ENCODE data around the gene MRM2.

The MRM2 gene

GRCh38 chr7:2203766-2204300 is 38.2 kb downstream of the MRM2 start:
- DNase-seq (ENCODE audit: low read depth in 2 of 2), result no peak

- DNase-seq (ENCODE audit: low read depth in 2 of 2), result no peak
Observed at GRCh38 chr7:2202901-2203765, 38.9 kb downstream of the MRM2 start.

- no peak for DNase-seq (ENCODE audit: low read depth in 2 of 2)
Observed at GRCh38 chr7:2202361-2202761, 39.6 kb downstream of the MRM2 start.

- no peak for DNase-seq (ENCODE audit: low read depth in 2 of 2)
Observed at GRCh38 chr7:2201686-2202360, 40.2 kb downstream of the MRM2 start.

GRCh38 chr7:2201128-2201527 is 40.9 kb downstream of the MRM2 start:
- DNase-seq (ENCODE audit: low read depth in 2 of 2), result no peak

DNA sequence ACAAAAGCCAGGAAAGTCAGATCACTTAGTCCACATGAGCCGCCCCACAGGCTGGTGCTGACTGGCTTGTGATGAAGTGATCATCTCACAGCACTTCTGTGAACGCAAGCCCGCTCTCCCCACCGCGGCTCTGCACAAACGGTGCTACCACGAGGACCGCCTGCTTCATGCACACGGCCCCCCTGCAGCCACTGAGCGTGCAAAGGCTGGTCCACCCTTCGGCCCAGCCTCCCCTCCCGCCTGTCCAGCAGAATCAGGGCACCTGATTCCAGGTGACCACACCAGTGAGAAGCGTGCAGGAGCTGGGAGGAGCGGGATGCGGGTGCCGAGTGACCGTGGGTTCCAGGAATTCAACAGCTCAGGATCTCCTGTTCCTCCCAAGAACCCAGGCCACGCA is 41.4 kb downstream of the MRM2 start:
- DNase-seq (ENCODE audit: low read depth in 2 of 2), result no peak

GRCh38 chr7:2199956-2200583 is 41.9 kb downstream of the MRM2 start:
- DNase-seq (ENCODE audit: low read depth in 2 of 2), result no peak

- DNase-seq (ENCODE audit: low read depth in 2 of 2), result no peak
Observed at GRCh38 chr7:2199528-2199927, 42.5 kb downstream of the MRM2 start.

GRCh38 chr7:2198760-2199159 is 43.2 kb downstream of the MRM2 start:
- DNase-seq (ENCODE audit: low read depth in 2 of 2), result no peak

DNA sequence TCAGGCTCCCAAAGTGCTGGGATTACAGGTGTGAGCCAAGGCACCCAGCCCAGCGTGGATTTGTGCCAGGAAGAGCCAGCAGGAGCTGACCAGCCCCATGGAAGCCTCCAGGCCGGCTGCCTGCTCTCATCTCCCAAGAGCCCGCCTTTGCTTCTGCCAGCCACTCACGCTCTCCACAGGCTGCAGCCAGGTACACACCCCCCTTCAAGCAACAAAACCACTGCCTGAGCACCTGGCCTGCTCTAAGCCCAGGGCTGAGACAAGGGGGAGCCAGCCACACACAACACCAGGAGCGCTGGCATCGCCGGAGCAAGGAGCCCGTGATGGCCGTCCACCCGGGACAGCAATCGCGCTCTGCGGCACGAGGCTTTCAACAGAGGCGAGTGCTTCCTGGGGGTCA is 43.8 kb downstream of the MRM2 start:
- DNase-seq (ENCODE audit: low read depth in 2 of 2), result no peak

GRCh38 chr7:2197436-2198155 is 44.4 kb downstream of the MRM2 start:
- DNase-seq (ENCODE audit: low read depth in 2 of 2), result no peak

DNA sequence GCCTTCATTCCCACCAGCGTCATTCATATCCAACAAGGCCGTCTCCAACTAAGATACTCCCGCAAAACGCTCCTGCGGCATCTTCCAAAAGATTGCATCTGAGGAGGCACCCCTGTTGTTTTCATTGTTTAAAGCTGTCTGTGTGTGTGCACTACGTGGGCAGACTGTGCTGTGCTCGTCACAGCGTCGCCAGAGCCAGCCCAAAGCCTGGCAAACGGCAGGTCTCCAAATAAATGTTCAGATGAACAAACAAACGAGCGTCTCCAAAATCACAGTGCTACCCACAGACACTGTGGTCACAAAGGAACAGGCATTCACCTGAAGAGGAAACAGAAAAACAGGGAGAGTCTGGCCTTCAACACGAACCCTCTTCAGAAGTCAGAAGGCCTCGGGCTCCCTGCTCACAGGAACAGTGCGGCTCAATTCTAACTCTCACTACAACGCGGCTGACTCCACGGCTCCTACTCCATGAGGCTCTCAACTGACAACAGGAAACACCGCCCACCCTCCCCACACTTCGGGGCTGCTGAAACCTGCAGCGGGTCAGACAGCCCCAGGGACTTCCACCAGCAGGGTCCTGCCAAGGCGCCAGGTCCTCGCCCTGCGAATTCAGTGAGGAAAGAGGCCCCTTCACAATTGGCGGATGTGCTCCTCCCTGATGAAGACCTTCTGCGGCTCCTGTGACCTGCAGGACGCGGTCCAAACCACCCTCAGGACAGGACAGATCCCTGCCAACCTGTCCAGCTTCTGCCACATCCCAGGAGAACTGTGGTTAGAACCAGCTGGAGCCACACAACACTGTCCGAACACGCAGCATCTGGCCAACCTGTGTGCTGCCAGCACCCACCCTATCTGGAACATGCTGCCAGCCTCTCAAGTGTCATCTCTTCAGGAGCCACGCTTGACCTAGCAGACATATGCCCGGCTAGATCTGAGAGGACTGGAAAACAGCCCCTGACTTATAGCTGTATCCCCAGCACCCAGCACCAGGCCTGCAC is 45.3 kb downstream of the MRM2 start:
- DNase-seq (ENCODE audit: low read depth in 2 of 2), result no peak

DNA sequence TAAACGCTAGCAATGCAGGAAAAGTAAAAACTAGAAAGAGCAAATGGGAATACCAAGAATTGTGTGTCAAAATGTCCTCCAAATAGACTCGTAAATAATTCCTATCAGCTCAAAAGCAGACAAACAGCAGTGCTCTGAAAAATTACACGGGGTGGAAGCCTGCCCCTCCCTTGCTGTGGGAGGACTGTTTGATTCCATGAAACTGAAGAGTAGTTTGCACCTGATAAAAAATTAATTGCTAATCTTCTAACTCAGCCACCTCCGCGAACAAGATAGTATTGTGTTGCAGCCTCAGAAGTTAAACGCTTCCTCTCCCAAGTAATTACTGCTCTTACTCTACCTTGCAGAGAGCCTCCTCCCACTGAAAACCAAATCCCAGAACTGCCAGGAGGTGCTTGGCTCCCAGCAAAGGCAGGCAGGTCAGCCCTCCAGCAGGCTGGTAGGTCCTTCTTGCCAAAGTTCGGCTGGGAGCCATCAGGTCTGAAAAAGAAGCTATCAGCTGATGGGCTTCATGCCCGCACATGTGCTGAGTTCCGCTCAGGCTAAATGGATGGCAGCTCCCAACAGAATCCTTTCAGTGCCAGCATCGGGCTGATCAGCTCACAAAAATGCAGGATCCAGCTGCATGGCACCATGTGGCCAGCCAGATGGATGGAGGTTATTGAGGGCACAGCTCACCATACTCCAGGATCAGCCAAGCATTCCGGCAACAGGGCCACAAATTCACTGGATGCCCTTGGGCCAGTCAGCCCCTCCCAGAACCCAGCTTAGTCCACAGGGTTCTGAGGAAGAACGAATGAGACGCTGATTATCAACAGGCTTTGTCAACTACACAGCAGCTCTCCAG is 46.4 kb downstream of the MRM2 start:
- no peak for DNase-seq (ENCODE audit: low read depth in 2 of 2)

GRCh38 chr7:2193575-2194305 is 48.3 kb downstream of the MRM2 start:
- DNase-seq (ENCODE audit: low read depth in 2 of 2), result no peak

DNA sequence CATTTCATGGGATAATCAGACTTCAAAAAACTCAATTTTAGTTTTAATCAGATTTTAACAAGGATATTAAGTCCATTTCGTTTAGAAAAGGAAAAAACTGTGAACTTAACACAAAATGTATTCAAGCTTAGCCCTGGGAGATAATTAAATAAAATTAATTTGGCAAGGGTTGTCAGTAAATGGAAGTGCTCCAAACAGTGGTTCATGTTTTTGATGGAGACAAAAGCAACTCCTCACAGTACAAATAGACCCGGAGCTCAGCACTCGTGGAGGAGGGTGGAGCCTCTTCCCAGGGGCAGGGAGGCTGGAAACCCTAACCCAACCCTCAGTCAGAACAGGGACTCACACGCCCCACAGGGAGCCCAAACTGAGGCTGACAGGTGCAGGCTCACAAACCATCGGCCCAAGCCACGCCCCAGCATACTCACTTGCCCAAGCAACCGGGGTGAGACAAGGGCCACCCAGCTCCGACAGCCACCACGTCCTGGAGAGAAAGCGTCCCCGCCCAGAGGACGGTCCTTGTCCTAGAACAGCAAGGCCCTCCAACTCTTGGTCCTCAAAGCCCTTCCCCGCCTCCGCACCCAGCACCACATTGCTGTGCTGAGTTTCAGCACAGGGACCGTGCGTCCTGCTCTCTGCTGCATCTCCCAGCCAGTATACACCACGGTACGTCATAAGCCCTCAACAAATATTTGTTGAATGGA is 49.0 kb downstream of the MRM2 start:
- no peak for DNase-seq (ENCODE audit: low read depth in 2 of 2)

DNA sequence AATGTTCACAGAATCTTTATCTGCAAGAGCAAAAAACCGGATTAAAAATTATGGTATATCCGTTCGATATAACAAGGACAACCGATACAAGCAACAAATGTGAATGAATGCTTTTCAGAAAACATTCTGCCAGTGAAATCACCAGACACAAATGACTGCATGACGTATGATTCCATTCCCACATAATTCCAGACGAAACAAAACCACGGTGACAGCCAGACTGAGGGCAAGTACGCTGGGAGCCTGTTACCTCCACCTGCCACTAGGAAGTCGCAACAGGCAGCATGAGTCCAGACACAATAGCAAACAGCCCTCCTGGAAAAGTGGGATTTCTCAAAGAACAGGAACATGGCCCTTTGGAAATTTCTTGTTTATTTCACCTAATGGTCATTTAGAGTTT is 51.0 kb downstream of the MRM2 start:
- DNase-seq (ENCODE audit: low read depth in 2 of 2), result no peak

DNA sequence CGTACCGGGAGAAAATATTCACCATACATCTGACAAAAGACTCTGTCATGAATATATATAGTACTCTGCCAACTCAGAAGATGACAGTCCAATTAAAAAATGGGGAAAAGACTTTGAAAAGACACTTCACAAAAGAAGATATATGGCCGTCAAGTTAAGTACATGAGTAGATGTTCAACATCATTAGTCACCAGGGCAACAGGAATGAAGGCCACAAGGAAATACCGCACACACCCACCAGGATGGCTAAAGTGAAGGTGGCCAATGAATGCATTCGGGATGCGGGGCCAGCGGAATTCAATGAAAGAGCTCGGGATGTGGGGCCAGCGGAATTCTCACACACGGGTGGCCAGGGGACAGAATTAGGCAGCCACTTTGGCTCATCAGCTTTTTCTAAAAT is 51.5 kb downstream of the MRM2 start:
- DNase-seq (ENCODE audit: low read depth in 2 of 2), result no peak

GRCh38 chr7:2186166-2186565 is 55.8 kb downstream of the MRM2 start:
- no peak for DNase-seq (ENCODE audit: low read depth in 2 of 2)

Data from stimulated activated CD8-positive, alpha-beta memory T cell treated with anti-CD3 and anti-CD28 coated beads, Interleukin-7, amount 100 ng/mL, for 1 hour (primary cell).